OCI-LY1 (cell line): ENCODE measurements around the gene CSF2RB.

ENCODE experiments used
- H2AFZ ChIP-seq: fragments of 200-600 bp; sonication (generic), shearing (Covaris generic); 2 replicates; pipeline ENCODE4 v1.6.0; 2014; ENCODE audit warnings: antibody characterized with exemption, mild to moderate bottlenecking, low read length
- H3F3A ChIP-seq: fragments of 200-600 bp; sonication (generic), shearing (Covaris generic); 2 replicates; pipeline ENCODE4 v1.6.0; 2014; ENCODE audit warnings: mild to moderate bottlenecking, antibody characterized with exemption, low read length, moderate library complexity; ENCODE audit not compliant: insufficient read depth
- H3K27ac ChIP-seq: fragments of 200-600 bp; sonication (generic); 2 replicates; pipeline ENCODE4 v1.5.1; 2014; ENCODE audit warnings: low read length, mixed run types, mild to moderate bottlenecking, low read depth; ENCODE audit not compliant: poor library complexity, severe bottlenecking
- H3K27me3 ChIP-seq: fragments of 200-600 bp; sonication (generic); 2 replicates; pipeline ENCODE4 v1.6.0; 2014; ENCODE audit warnings: antibody characterized with exemption, mild to moderate bottlenecking, low read length, moderate library complexity; ENCODE audit not compliant: insufficient read depth
- H3K36me3 ChIP-seq: fragments of 200-600 bp; sonication (generic); 2 replicates; pipeline ENCODE4 v1.6.1; 2014; ENCODE audit warnings: mild to moderate bottlenecking, antibody characterized with exemption, low read length, moderate library complexity, mixed read lengths; ENCODE audit not compliant: insufficient read depth
- H3K4me1 ChIP-seq: fragments of 200-600 bp; sonication (generic); 2 replicates; pipeline ENCODE4 v1.5.1; 2014; ENCODE audit warnings: mild to moderate bottlenecking, low read length, moderate library complexity; ENCODE audit not compliant: insufficient read depth, severe bottlenecking
- H3K4me2 ChIP-seq: fragments of 200-600 bp; sonication (generic), shearing (Covaris generic); 2 replicates; pipeline ENCODE4 v1.6.1; 2014; ENCODE audit warnings: low read length
- H3K4me3 ChIP-seq: fragments of 200-600 bp; sonication (generic); 2 replicates; pipeline ENCODE4 v1.5.1; 2014; ENCODE audit warnings: low read length, low read depth, mild to moderate bottlenecking, mixed read lengths; ENCODE audit not compliant: poor library complexity, severe bottlenecking
- H3K79me2 ChIP-seq: fragments of 200-600 bp; shearing (Covaris generic); 2 replicates; pipeline ENCODE4 v1.6.1; 2016; ENCODE audit warnings: mixed run types, low read length, mixed read lengths; ENCODE audit not compliant: insufficient read depth
- H3K9ac ChIP-seq: fragments of 200-600 bp; sonication (generic), shearing (Covaris generic); 2 replicates; pipeline ENCODE4 v1.6.1; 2014; ENCODE audit warnings: mild to moderate bottlenecking, low read length, mixed read lengths
- H3K9me2 ChIP-seq: fragments of 200-600 bp; sonication (generic), shearing (Covaris generic); 2 replicates; pipeline ENCODE4 v1.6.1; 2014; ENCODE audit warnings: low read depth, mild to moderate bottlenecking, low read length, mixed read lengths
- H3K9me3 ChIP-seq: fragments of 200-600 bp; shearing (Covaris generic); 2 replicates; pipeline ENCODE4 v1.6.1; 2014; ENCODE audit warnings: low read length, mixed read lengths
- H4K20me1 ChIP-seq: fragments of 200-600 bp; sonication (generic), shearing (Covaris generic); 2 replicates; pipeline ENCODE4 v1.6.0; 2016; ENCODE audit warnings: mild to moderate bottlenecking, low read length; ENCODE audit not compliant: insufficient read depth
- CTCF ChIP-seq: fragments of 200-600 bp; sonication (generic), shearing (Covaris generic); IDR thresholded peaks from 2 replicates; pipeline ENCODE4 v1.5.1; 2017; ENCODE audit warnings: mild to moderate bottlenecking, antibody characterized with exemption, low read length, moderate library complexity, mixed read lengths
- EZH2 ChIP-seq: fragments of 200-600 bp; sonication (generic), shearing (Covaris generic); IDR thresholded peaks from 2 replicates; pipeline ENCODE4 v1.8.0; 2017; ENCODE audit warnings: borderline replicate concordance, mixed run types, mild to moderate bottlenecking, antibody characterized with exemption, low read length, moderate library complexity, mixed read lengths

The CSF2RB gene

GRCh38 chr22:36930041-36930935, 16.9 kb downstream of the CSF2RB start:
- H3K9ac ChIP-seq: no peak overlapping the region
- H3K27ac ChIP-seq: no peak overlapping the region
- H4K20me1 ChIP-seq: no peaks in the 10 kb centered on the region
- no peak for TF ChIP-seq EZH2
- no peak overlapping the region for H2AFZ ChIP-seq
- H3K79me2 ChIP-seq: no peaks in the 10 kb centered on the region
- no peak overlapping the region for H3K4me3 ChIP-seq
- H3K36me3 ChIP-seq: no peaks in the 10 kb centered on the region
- H3K9me2 ChIP-seq: no peaks in the 10 kb centered on the region
- no peaks in the 10 kb centered on the region for H3K4me1 ChIP-seq
- 0 out of 2 replicates have a peak, but pooled peaks cover 9% of the 10 kb centered on the region for H3K27me3 ChIP-seq
- no peaks in the 10 kb centered on the region for H3K9me3 ChIP-seq
- no peak overlapping the region for H3K4me2 ChIP-seq
- H3F3A ChIP-seq: no peaks in the 10 kb centered on the region

GRCh38 chr22:36931446-36931845, 18.0 kb downstream of the CSF2RB start:
- Histone ChIP-seq H3K9me2 (no peaks in the 10 kb centered on the region), H3K4me2 (no peak overlapping the region), H3K27ac (no peak overlapping the region), H3K9ac (no peak overlapping the region), H3K36me3 (no peaks in the 10 kb centered on the region), H3K4me3 (no peak overlapping the region), H3K9me3 (no peaks in the 10 kb centered on the region), H3K4me1 (no peaks in the 10 kb centered on the region), H3K27me3 (0 out of 2 replicates have a peak, but pooled peaks cover 9% of the 10 kb centered on the region), H3F3A (no peaks in the 10 kb centered on the region), H3K79me2 (no peaks in the 10 kb centered on the region), H4K20me1 (no peaks in the 10 kb centered on the region), H2AFZ (no peak overlapping the region)
- TF ChIP-seq CTCF (no peak), EZH2 (no peak)

DNA sequence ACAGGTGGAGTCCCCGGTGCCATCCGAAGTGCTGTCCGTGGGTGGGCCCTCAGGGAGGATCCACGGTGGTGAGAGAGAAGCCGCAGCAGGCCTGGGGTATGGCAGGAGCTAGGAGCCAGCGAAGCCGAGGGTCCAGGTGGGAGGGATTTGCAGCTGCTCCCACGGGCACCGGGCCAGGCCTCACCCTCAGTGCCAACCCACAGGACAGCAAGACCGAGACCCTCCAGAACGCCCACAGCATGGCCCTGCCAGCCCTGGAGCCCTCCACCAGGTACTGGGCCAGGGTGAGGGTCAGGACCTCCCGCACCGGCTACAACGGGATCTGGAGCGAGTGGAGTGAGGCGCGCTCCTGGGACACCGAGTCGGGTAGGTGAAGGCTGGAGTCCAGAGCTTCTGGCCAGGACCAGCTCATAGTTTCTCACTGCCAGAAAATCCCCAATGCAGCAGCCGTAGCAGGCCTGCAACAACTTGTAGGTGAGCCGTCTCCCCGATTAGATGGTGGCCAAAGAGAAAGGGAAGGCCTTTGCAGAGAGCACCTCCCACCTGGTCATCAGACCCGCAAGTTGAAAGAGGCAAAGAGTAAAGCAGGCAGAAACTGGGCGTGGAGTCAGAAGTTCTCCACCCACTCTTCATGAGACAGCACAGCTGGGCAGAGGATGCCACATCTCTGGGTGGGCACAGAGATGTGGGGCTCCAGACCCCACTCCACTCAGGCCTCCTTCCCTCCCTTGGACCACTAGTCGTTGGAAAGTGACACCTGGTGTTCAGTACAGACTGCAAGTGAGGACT, 20.4 kb downstream of the CSF2RB start:
- Histone ChIP-seq H4K20me1 (no peaks in the 10 kb centered on the region), H3K9me2 (no peaks in the 10 kb centered on the region), H3K4me3 (no peak overlapping the region), H3K9me3 (no peaks in the 10 kb centered on the region), H2AFZ (no peak overlapping the region), H3K27me3 (no peaks in the 10 kb centered on the region), H3K4me2 (no peak overlapping the region), H3K79me2 (no peaks in the 10 kb centered on the region), H3K9ac (no peak overlapping the region), H3K27ac (no peak overlapping the region), H3F3A (no peaks in the 10 kb centered on the region), H3K36me3 (no peaks in the 10 kb centered on the region), H3K4me1 (no peaks in the 10 kb centered on the region)
- TF ChIP-seq EZH2 (no peak), CTCF (no peak)
